Bronchial epithelial cell (primary cell): Measurements from ENCODE around the gene KANSL1L. TPM values are rescaled to one million over a fixed set of nuclear protein-coding genes. Genes with fewer than 3 reads are reported as not detected.
"Not testable (repeated sequence)": the region's sequence is repeated elsewhere in the genome, so short reads cannot be mapped to it uniquely, and the experiment has no call there.

Experiments
- DNase-seq: peaks from one replicate; pipeline ENCODE4 v3.0.0-alpha.2; 2010; ENCODE audit warnings: low read depth
- FAIRE-seq: peaks from 2 replicates; lab custom pipeline; 2011; peaks lifted over from hg19 to GRCh38; lab: Jason Lieb, UNC
- H3K27me3 ChIP-seq: 2 replicates; pipeline ENCODE4 v1.5.1; 2011; ENCODE audit warnings: low read length; ENCODE audit not compliant: control insufficient read depth, insufficient read depth
- H3K36me3 ChIP-seq: 2 replicates; pipeline ENCODE4 v1.5.1; 2011; ENCODE audit warnings: low read length; ENCODE audit not compliant: control insufficient read depth, insufficient read depth
- H3K4me3 ChIP-seq: 2 replicates; pipeline ENCODE4 v1.5.1; 2011; ENCODE audit warnings: mild to moderate bottlenecking, low read depth, low read length, control low read depth
- CTCF ChIP-seq: IDR thresholded peaks from 2 replicates; pipeline ENCODE4 v1.5.1; 2011; ENCODE audit warnings: mild to moderate bottlenecking, moderate library complexity, low read length, control low read depth, inconsistent platforms; ENCODE audit not compliant: insufficient read depth, severe bottlenecking
- total RNA-seq: library from RNA; depleted of rRNA; stranded (reverse); fragments of >200 nt; gene quantifications from 2 replicates; pipeline ENCODE4 v1.2.1, GENCODE V29; 2014

Gene KANSL1L
- total RNA-seq, 1 donor from 2014 or later = 8.7 TPM

- FAIRE-seq (no peak), DNase-seq (no peak)
- Histone ChIP-seq H3K36me3 (no peaks in the 10 kb centered on the region), H3K27me3 (no peaks in the 10 kb centered on the region), H3K4me3 (no peak overlapping the region)
- TF ChIP-seq CTCF = no peak
These were observed 9.3 kb upstream of the KANSL1L start for GRCh38 chr2:210180477-210180876.

- TF ChIP-seq CTCF = no peak
- no peak for FAIRE-seq
These were observed 8.3 kb upstream of the KANSL1L start for GRCh38 chr2:210179351-210179990.

GRCh38 chr2:210177769-210178168 lies 6.6 kb upstream of the KANSL1L start:
- no peaks in the 10 kb centered on the region for H3K27me3 ChIP-seq
- H3K36me3 ChIP-seq = no peaks in the 10 kb centered on the region
- FAIRE-seq (no peak), DNase-seq (no peak)
- H3K4me3 ChIP-seq = no peak overlapping the region
- TF ChIP-seq CTCF = no peak

More at GRCh38 chr2:210179351-210179990, 8.3 kb upstream of the KANSL1L start:
- Histone ChIP-seq H3K36me3 (no peaks in the 10 kb centered on the region), H3K27me3 (no peaks in the 10 kb centered on the region), H3K4me3 (no peak overlapping the region)
- DNase-seq = no peak

- FAIRE-seq = not testable (repeated sequence)
These were observed 5.9 kb upstream of the KANSL1L start for GRCh38 chr2:210177115-210177514.

GRCh38 chr2:210174086-210174485 lies 2.9 kb upstream of the KANSL1L start:
- FAIRE-seq (no peak), DNase-seq (no peak)
- no peaks in the 10 kb centered on the region for H3K27me3 ChIP-seq
- no peak for TF ChIP-seq CTCF
- no peaks in the 10 kb centered on the region for H3K36me3 ChIP-seq
- no peak overlapping the region for H3K4me3 ChIP-seq

More at GRCh38 chr2:210177115-210177514, 5.9 kb upstream of the KANSL1L start:
- not testable (repeated sequence) for DNase-seq, H3K4me3 ChIP-seq, H3K27me3 ChIP-seq, H3K36me3 ChIP-seq

GRCh38 chr2:210172219-210172575 lies 988 bp upstream of the KANSL1L start:
- no peaks in the 10 kb centered on the region for H3K36me3 ChIP-seq

More at GRCh38 chr2:210172219-210172575, 988 bp upstream of the KANSL1L start:
- FAIRE-seq (no peak), DNase-seq (no peak)
- Histone ChIP-seq H3K4me3 (peak overlapping the region; percentile 36), H3K27me3 (no peaks in the 10 kb centered on the region)
- TF ChIP-seq CTCF = no peak
